Skeletal muscle cell (primary cell): ENCODE data around the gene KCNG1.

Source experiments
- DNase-seq: peaks from one replicate; pipeline ENCODE4 v3.0.0-alpha.2; 2010; ENCODE audit warnings: low read depth
- H3K4me3 ChIP-seq: 2 replicates; pipeline ENCODE4 v1.5.1; 2011; ENCODE audit warnings: low read depth, mild to moderate bottlenecking, control low read depth, low read length, moderate library complexity

The KCNG1 gene

GRCh38 chr20:51036827-51037531, 14.1 kb upstream of the KCNG1 start:
- no peak overlapping the region for H3K4me3 ChIP-seq
- no peak for DNase-seq

GRCh38 chr20:51036226-51036625, 13.3 kb upstream of the KCNG1 start:
- no peak overlapping the region for H3K4me3 ChIP-seq
- DNase-seq = no peak

- H3K4me3 ChIP-seq = no peak overlapping the region
- DNase-seq = no peak
These were observed 12.2 kb upstream of the KCNG1 start for GRCh38 chr20:51034988-51035656.

DNA sequence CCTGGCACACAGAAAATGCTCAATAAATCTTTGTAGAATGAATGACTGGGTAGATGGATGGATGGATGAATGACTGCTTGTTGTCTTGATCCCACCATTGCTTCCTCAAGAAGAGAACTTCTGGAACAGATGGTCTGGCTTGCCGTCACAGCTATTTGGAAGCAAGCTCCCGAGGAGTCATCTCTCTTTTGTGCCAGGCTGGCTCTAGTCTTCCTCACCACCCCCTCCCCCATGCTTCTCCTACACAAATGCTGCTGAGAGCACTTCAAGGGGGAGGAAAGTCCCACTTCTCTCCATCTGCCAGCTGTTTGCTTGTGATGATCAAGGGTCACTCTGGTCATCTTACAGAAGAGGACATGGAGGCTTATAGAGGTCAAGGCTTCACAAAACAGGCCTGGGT, 11.6 kb upstream of the KCNG1 start:
- H3K4me3 ChIP-seq = no peak overlapping the region
- DNase-seq = no peak

DNA sequence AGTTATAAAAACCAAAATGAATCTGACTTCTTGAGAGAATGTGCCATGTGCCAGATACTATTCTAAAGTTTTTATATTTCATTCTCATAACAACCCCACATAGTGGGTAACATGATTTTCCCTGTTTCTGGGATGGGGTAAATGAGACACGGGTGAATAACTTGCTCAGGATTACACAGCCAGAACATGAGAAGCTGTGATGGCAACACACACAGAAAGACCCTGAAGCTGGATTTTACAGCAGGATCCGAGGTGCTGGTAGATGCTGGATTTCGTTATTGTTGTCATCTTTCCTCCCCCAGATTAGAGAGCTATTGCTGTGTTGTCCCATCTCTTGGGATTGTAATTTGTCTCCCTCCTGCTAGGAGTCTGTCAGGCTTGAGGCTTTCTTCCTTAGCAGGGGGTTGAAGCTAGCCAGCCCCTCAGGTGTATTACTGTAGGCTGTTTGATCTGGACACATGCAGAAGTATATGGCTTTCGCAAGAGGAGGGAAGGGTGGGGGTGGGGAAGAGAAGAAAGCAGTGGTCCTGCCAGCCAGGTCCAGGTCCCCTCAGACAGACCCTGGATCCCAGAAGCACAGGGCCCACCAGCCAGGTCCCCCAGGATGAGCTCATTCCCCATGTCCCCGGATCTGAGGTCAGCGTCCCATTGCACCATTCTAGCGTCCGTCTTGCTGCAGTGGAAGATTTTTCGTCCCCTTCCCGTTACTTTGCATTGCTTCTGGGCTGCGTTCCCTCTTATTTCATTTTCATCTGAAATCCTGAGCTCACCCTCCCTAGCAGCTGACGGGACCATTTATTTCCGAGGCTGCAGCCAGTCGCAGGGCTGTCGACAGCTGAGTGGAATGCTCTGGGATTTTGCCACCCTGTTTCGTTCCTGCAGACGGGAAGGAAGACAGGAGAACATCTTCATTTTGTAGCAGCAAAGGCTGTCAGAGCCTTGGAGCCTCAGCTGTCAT, 7.3 kb upstream of the KCNG1 start:
- no peak overlapping the region for H3K4me3 ChIP-seq
- no peak for DNase-seq

- H3K4me3 ChIP-seq = no peak overlapping the region
- no peak for DNase-seq
These were observed 6.6 kb upstream of the KCNG1 start for GRCh38 chr20:51029556-51029955.

GRCh38 chr20:51028616-51029212, 5.8 kb upstream of the KCNG1 start:
- no peak for DNase-seq
- no peak overlapping the region for H3K4me3 ChIP-seq

- no peak for DNase-seq
- H3K4me3 ChIP-seq = no peak overlapping the region
These were observed 4.3 kb upstream of the KCNG1 start for GRCh38 chr20:51027035-51027795.

DNA sequence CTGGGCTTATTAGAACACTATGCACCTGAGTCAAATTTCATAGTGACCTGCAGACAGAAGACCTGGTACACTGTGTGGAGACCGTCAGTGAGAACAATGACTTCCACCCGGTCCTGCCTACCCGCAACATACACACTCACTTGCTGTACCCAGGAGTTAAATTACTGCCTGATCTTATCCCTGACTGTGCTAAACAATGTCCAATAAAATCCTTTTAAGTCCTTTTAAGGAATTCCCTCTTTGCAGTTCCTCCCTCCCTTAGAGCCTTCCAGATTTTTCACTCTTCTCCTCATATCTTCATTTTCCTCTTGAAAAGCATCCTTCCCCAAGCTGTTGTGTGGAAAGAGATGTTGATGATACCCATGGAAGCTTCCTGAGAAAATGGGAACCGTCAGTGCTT, 3.4 kb upstream of the KCNG1 start:
- DNase-seq = no peak
- no peak overlapping the region for H3K4me3 ChIP-seq

DNA sequence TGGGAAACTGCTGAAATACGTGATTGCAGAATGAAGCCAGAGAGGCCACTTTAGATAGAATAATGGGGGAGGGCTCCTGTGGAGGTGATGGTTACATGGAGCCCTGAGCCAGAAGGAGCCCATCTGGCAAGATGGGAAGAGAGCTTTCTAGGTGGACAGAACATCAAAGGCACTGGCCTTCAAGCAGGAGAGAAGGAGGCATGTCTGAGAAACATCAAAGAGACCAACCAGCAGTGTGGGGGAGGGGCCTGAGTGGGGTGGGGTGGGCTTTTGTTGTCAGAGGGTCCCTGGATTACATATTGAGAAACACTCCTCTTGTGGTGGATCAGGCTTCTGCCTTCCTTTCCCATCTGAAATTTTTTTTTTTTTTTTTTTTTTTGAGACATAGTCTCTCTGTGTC, 1.9 kb upstream of the KCNG1 start:
- no peak for DNase-seq
- H3K4me3 ChIP-seq = no peak overlapping the region

DNA sequence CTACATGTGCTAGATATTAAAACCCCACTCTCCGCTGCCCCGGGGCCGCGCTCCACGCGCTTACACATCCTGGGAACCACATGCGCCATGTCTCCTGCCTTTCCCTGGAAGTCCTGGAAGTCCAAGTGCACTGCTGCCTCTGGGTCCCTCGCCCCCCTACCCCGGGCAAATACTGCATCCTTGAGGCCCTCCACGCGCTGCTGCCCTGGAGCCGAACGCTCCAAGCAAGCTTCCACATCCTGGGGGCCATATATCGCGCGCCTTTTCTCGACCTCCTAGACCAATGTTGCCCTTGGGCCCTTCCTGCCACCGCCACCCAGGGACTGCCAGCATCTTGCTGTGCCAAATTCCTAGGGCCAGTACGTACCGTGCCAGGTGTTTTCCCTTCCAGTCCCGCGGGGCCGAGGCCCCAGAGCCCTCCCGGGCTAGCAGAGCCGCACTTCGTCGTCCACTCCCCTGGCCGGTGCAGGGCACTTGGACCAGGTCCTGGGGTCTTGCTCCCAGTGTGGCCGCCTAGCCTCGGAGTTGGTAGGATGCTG, 779 bp upstream of the KCNG1 start:
- H3K4me3 ChIP-seq = peak overlapping the region; percentile 85
- no peak for DNase-seq

DNA sequence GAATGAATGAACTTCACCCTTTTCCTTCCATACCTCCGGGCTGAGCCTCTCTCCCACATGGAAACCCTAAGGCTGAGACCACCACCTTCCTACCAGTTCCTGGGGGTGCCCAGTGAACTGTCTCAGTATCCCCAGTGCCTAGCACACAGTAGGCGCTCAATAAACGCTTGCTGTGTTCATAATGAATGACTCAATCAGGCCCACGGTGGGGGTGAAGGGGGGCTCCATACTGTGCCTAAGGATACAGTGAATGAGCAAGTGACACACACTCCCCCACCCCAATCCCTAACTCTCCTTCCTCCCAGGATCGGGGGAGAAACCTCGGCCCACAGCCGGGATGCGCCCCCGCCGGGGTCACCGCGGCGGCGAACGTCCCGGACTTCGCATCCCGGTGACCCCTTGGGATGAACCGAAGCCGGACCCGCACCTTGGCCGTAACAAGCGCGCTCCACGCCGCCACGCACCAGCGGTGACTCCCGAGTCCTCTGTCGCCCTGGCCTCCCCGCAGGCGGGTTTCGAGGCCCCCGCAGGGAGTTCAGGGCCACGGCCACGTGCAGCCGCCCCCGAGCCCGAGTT, 592 bp downstream of the KCNG1 start:
- peak overlapping the region; percentile 85 for H3K4me3 ChIP-seq
- DNase-seq = no peak

DNA sequence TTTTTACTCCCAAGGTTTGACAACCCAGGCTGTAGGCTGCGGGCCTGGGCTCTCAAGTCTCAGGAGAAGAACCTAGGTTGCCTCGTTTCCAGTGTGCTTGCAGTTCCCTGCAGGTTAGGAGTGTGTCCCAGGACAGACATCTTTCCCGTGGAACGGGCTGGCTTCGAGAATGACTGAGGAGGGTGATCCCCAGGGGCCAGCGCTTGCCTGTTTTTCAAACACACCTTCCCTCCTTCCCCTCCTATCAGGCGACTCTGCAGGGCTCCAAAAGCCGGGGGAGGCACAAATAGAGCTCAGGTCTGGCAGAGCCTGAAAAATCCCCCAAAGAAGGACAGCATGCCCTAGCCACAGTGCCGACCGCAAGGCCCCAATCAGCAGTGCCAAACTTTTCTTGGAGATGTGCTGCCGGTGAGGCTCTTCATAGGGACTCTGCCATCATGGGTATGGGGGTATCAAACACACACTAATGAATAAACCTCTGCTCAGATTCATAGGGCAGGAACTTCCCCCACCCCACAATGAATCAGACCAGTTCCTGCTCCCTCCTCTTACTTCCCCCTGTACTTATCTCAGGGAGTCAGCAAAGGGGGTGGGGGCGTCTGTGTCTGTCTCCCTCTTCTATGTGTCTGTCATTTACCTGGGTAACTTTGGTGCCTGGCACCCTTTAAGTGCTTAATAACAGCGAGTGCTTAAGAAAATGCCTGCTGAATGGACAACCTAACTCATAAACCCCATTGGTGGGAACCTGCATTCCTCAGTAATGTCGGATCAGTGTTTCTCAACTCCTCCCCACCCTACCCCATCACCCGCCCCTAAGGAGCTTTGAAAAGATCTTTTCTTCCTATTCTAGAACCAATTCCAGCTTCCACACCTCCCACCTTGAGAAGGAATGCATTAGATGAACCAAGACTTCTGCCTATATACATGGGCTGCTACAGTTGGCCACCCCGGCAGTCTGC, 1.6 kb downstream of the KCNG1 start:
- peak overlapping the region; percentile 85 for H3K4me3 ChIP-seq
- DNase-seq = no peak

DNA sequence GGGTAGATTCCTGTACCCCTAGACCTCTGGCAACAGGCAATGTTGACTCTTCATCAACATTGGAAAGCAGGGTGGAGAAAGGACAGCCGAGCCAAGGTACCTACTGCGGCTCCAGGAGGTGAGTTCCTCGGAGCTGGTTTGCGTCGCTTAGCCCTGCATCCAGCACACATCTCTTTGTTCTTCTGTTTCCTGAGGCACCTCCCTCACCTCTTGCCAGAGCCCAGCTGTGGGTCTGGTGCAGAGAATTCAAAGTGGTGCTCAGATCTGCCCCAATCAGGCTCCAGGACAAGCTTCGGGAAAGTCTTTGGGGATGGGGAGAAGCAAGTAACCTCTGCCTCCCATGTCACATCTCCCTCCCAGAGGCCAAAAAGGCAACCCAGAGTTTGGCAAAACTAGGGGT, 2.2 kb downstream of the KCNG1 start:
- DNase-seq = no peak
- H3K4me3 ChIP-seq = peak overlapping the region; percentile 85

GRCh38 chr20:51019656-51020592, 3.0 kb downstream of the KCNG1 start:
- no peak overlapping the region for H3K4me3 ChIP-seq

GRCh38 chr20:51017251-51017650, 5.7 kb downstream of the KCNG1 start:
- no peak for DNase-seq

More at GRCh38 chr20:51019656-51020592, 3.0 kb downstream of the KCNG1 start:
- DNase-seq = no peak

More at GRCh38 chr20:51017251-51017650, 5.7 kb downstream of the KCNG1 start:
- no peak overlapping the region for H3K4me3 ChIP-seq
